Stimulated activated CD4-positive, alpha-beta T cell treated with anti-CD3 and anti-CD28 coated beads, Interleukin-2, amount 100 ng/mL, for 48 hours (primary cell): ENCODE measurements around the gene PRPF40B.

Experiments
- DNase-seq, 2 donors: peaks; one replicate each; pipeline ENCODE4 v3.0.0-alpha.2; 2020

The PRPF40B gene

GRCh38 chr12:49689785-49690184 lies 66.4 kb downstream of the PRPF40B start:
- DNase-seq, result no peak

DNA sequence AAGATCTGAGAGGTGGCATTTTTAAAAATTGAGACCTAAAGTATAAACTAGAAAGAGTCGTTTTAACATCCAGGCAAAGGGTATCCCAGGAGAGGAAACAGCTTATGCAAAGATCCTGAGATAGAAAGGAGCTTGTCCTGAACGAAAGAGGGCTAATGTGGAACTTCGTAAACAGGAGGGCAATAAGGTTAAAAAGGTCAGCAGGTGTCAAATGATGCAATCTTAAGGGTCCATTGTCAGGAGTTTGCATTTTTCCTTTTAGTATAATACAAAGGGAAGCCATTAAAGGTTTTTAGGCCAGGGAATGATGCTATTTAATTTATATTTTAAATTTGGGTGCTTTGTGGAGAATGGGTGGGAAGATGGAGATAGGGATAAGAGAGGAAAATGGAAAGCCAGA lies 69.5 kb downstream of the PRPF40B start:
- no peak for DNase-seq

DNA sequence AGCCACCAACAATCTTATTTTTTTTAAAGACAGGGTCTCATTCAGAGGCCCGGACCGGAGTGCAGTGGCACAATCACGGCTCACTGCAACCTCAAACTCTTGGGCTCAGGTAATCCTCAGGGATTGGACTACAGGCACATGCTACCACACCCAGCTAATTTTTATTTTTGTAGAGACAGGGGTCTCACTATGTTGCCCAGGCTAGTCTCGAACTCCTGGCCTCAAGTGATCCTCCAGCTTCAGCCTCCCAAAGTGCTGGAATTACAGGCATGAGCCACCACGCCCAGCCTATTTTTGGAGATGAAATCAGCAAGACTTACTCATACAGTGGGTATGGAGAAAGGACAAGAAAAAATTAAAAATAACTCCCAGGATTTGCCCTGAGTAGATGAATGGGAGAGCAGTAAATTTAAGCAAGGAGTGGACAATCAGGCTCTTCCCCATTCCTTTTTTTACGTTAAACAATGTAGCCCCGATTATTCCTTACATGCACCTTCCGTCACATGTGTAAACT lies 70.6 kb downstream of the PRPF40B start:
- DNase-seq, result no peak
